SU-DHL-6 (cell line): Measurements from ENCODE around the gene BAZ2A.

Experiments
- CTCF ChIP-seq: fragments of 200-600 bp; sonication (generic); IDR thresholded peaks from one replicate; pipeline ENCODE4 v1.5.1; 2017; ENCODE audit warnings: antibody characterized with exemption, mild to moderate bottlenecking, low read length, moderate library complexity; ENCODE audit not compliant: insufficient read depth, poor library complexity, severe bottlenecking
- EZH2phosphoT487 ChIP-seq: fragments of 200-600 bp; sonication (generic), shearing (Covaris generic); conservative IDR thresholded peaks from 2 replicates; pipeline ENCODE4 v1.6.1; 2018; ENCODE audit warnings: mild to moderate bottlenecking, antibody characterized with exemption, low read length, moderate library complexity, mixed read lengths

GRCh38 chr12:56622535-56622934, 7.6 kb downstream of the BAZ2A start:
- TF ChIP-seq CTCF: no peak
- TF ChIP-seq EZH2phosphoT487: no peak
